Activated CD4-positive, alpha-beta T cell treated with anti-CD3 and anti-CD28 coated beads, Interleukin-2, amount 50 U/mL, for 1 hour (primary cell): Measurements from ENCODE around the gene P3H1.
"Not testable (repeated sequence)": the region's sequence is repeated elsewhere in the genome, so short reads cannot be mapped to it uniquely, and the experiment has no call there.

Experiments
- DNase-seq: peaks from one replicate; pipeline ENCODE4 v3.0.0-alpha.2; 2020

The P3H1 gene

DNA sequence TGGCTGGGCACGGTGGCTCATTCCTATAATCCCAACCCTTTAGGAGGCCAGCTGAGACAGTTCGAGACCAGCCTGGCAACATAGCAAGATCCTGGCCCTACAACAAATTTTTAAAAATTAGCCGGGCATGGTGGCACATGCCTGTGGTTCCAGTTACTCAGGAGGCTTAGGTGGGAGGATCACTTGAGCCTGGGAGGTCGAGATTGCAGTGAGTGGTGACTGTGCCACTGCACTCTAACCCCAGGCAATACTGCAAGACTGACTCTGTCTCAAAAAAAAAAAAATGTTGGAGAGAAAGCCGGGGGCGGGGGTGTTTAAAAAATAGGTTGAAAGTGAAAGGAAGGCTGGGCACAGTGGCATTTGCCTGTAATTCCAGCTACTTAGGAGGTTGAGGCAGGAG, 43.3 kb downstream of the P3H1 start:
- DNase-seq, result no peak

- not testable (repeated sequence) for DNase-seq
Measured at GRCh38 chr1:42722403-42722802, 44.4 kb downstream of the P3H1 start.

- DNase-seq, result no peak
Measured at GRCh38 chr1:42721926-42722325, 44.9 kb downstream of the P3H1 start.

GRCh38 chr1:42720868-42721267, 46.0 kb downstream of the P3H1 start:
- no peak for DNase-seq

GRCh38 chr1:42714441-42714840, 52.4 kb downstream of the P3H1 start:
- DNase-seq, result not testable (repeated sequence)

- DNase-seq, result no peak
Measured at GRCh38 chr1:42713293-42713692, 53.5 kb downstream of the P3H1 start.

- not testable (repeated sequence) for DNase-seq
Measured at GRCh38 chr1:42712808-42713207, 54.0 kb downstream of the P3H1 start.

GRCh38 chr1:42703888-42704464, 62.9 kb downstream of the P3H1 start:
- no peak for DNase-seq

DNA sequence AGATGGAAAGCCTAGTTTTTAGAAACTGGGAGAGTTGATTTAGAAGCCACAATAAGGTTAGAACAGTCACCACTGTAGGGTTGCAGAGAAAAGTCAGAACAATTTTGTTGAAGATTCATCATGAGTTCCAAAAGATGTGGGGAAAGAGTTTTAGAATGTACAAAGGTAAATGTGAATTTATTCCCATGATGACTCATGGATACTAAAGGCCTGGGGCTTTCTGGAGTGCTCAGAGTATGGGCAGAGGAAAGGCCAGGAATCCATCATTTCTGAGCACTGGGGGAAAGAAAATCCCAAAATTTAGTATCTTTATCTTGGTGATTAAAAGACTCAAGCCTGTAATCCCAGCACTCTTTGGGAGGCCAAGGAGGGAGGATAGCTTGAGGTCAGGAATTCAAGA, 66.8 kb downstream of the P3H1 start:
- no peak for DNase-seq

DNA sequence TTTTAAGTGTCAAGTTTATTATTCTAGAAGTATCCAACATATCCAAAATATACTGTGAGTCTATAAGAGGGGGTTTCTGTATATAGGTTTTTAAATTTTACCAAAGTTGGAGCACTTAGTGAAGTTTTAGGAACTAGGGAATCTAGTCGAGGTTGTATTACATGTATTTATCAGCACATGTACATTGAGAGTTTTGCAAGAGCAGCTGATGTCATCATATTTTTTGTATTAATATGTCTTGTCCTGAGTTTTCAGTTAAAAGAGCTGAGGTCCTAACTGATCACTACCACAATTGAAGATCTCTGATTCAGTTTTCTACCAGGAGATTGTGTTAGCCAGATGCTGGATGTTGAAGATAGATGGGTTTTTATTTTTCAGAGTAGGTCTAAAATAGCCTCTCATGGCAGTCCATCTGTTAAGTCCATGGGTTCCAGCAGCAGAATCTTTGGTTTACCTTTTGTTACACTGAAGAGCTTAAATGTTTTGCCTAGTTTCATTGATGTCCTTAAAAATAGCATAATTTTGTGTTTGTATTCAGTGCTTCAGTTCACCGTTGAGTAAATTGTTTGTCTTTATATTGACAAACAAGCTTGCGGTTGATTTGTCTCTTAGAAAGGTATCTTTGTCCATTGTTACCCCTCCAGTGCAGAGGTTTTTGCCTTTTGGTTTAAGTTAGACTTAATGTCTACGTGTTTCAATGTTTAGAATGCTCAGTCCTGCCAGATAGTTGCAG, 68.6 kb downstream of the P3H1 start:
- no peak for DNase-seq
